IPS DF 6.9 (cell line): ENCODE measurements around the gene TEX36.
"Not testable (repeated sequence)": the region's sequence is repeated elsewhere in the genome, so short reads cannot be mapped to it uniquely, and the experiment has no call there.

Experiments used
- DNase-seq: peaks from one replicate; pipeline ENCODE4 v3.0.0-alpha.2; 2013; ENCODE audit warnings: low read depth, low spot score
- H3K27ac ChIP-seq: one replicate; pipeline ENCODE4 v1.5.1; 2013; ENCODE audit warnings: low read length, control low read depth
- H3K27me3 ChIP-seq: 2 replicates; pipeline ENCODE4 v1.6.1; 2013; ENCODE audit warnings: mild to moderate bottlenecking, low read length; ENCODE audit not compliant: control insufficient read depth, insufficient read depth
- H3K36me3 ChIP-seq: 2 replicates; pipeline ENCODE4 v1.6.1; 2013; ENCODE audit warnings: low read length; ENCODE audit not compliant: control insufficient read depth, insufficient read depth
- H3K4me1 ChIP-seq: 2 replicates; pipeline ENCODE4 v1.6.1; 2013; ENCODE audit warnings: low read length; ENCODE audit not compliant: control insufficient read depth, insufficient read depth
- H3K4me3 ChIP-seq: 2 replicates; pipeline ENCODE4 v1.5.1; 2013; ENCODE audit warnings: mild to moderate bottlenecking, low read length
- H3K9me3 ChIP-seq: 2 replicates; pipeline ENCODE4 v1.6.1; 2013; ENCODE audit warnings: low read length, inconsistent platforms; ENCODE audit not compliant: control insufficient read depth, insufficient read depth
- whole genome bisulfite sequencing: extraction: QIAGEN DNeasy Blood & Tissue Kit; methylation state at CpG from one replicate; pipeline ENCODE4 v1.1.7; 2013; ENCODE audit warnings: mixed read lengths, missing lambda C conversion rate; ENCODE audit not compliant: insufficient read length, insufficient coverage; 5-methylcytosine and 5-hydroxymethylcytosine counted together

Gene TEX36, protein sequence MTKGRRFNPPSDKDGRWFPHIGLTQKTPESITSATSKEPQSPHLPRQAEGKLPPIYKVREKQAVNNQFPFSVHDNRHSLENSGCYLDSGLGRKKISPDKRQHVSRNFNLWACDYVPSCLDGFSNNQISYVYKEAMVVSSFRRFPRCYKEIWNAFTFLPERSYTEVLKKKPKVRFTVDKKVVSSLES

GRCh38 chr10:125683063-125683462 lies at the start of gene TEX36:
Gene TEX36 (minus strand): TSS chr10:125683163. CDS start chr10:125682989, 174 bp downstream.
- no peaks in the 10 kb centered on the region for H3K4me1 ChIP-seq
- no peaks in the 10 kb centered on the region for H3K9me3 ChIP-seq
- no peak within 1 kb of the TSS for H3K27ac ChIP-seq
- H3K27me3 ChIP-seq = no peaks in the 10 kb centered on the region
- H3K4me3 ChIP-seq = no peak within 1 kb of the TSS
- DNase-seq = no peak
- no peaks in the 10 kb centered on the region for H3K36me3 ChIP-seq
- no CpG with 5 or more reads among the region's 3 CpGs for WGBS

- no peak overlapping the region for H3K4me3 ChIP-seq
- H3K36me3 ChIP-seq = peaks cover 18% of the 10 kb centered on the region; the same call in 1 of the 2 replicates
- H3K27ac ChIP-seq = no peak overlapping the region
- no peaks in the 10 kb centered on the region for H3K9me3 ChIP-seq
- H3K27me3 ChIP-seq = no peaks in the 10 kb centered on the region
- no CpG with 5 or more reads among the region's 3 CpGs for WGBS
- no peaks in the 10 kb centered on the region for H3K4me1 ChIP-seq
- DNase-seq = no peak
Measured at GRCh38 chr10:125727436-125727835, 44.5 kb upstream of the TEX36 start.

DNA sequence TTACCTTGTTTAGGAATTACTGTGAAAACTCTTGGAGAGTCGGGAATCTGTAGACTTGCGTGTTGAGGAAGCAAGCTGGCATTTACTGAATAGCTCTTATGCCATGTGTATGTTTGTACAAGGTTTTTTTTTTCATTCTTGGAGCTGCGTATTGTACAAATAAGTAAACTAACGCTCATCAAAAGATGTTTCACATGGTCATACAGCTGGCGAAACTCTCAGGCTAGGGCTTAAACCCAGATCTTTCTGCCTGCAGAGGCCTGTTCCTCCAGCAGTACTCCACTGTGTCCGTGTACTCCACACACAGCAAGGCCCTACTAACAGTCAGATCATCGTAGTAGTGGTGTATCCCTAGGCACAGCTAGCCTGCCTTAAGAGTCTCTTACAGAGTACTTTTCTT lies 44.0 kb upstream of the TEX36 start:
- no peak overlapping the region for H3K27ac ChIP-seq
- no peak for DNase-seq
- H3K4me3 ChIP-seq = no peak overlapping the region
- H3K27me3 ChIP-seq = no peaks in the 10 kb centered on the region
- no peaks in the 10 kb centered on the region for H3K4me1 ChIP-seq
- H3K9me3 ChIP-seq = no peaks in the 10 kb centered on the region
- H3K36me3 ChIP-seq = peaks cover 20% of the 10 kb centered on the region; the same call in 1 of the 2 replicates
- no CpG with 5 or more reads among the region's 7 CpGs for WGBS

GRCh38 chr10:125722811-125723210 lies 39.8 kb upstream of the TEX36 start:
- Histone ChIP-seq H3K4me3 (no peak overlapping the region), H3K9me3 (no peaks in the 10 kb centered on the region), H3K27me3 (no peaks in the 10 kb centered on the region), H3K27ac (no peak overlapping the region), H3K4me1 (no peaks in the 10 kb centered on the region), H3K36me3 (peaks cover 8% of the 10 kb centered on the region; the same call in 1 of the 2 replicates)
- no peak for DNase-seq
- 100% methylated on average over 1 of the region's 1 CpG for WGBS

- H3K9me3 ChIP-seq = no peaks in the 10 kb centered on the region
- no peak for DNase-seq
- no peaks in the 10 kb centered on the region for H3K27me3 ChIP-seq
- no peak overlapping the region for H3K27ac ChIP-seq
- peaks cover 5% of the 10 kb centered on the region; the same call in 1 of the 2 replicates for H3K36me3 ChIP-seq
- H3K4me1 ChIP-seq = no peaks in the 10 kb centered on the region
- H3K4me3 ChIP-seq = no peak overlapping the region
- no CpG with 5 or more reads among the region's 6 CpGs for WGBS
Measured at GRCh38 chr10:125721035-125721434, 38.1 kb upstream of the TEX36 start.

DNA sequence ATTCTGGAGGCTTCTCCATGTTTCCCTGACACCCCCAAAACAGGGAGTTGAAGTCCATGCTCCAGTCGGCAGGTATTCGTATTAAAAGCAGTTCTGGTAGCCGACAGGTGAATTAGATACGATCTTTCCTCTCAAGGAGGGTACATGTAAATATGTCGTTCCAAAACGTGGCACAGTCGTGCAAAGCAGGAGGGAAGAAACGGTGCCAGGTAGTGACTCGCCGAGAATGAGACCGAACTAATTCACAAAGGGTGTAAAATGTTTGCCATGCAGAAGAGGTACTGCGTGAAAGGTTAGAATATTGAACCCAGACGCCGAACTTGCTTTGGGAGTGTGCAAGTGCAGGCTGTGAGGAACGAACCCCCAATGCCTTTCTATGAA lies 37.0 kb upstream of the TEX36 start:
- Histone ChIP-seq H3K36me3 (peaks cover 2% of the 10 kb centered on the region; the same call in 1 of the 2 replicates), H3K27me3 (no peaks in the 10 kb centered on the region), H3K27ac (no peak overlapping the region), H3K4me3 (peak overlapping the region; percentile 87), H3K9me3 (no peaks in the 10 kb centered on the region), H3K4me1 (no peaks in the 10 kb centered on the region)
- WGBS = no CpG with 5 or more reads among the region's 15 CpGs
- DNase-seq = no peak

DNA sequence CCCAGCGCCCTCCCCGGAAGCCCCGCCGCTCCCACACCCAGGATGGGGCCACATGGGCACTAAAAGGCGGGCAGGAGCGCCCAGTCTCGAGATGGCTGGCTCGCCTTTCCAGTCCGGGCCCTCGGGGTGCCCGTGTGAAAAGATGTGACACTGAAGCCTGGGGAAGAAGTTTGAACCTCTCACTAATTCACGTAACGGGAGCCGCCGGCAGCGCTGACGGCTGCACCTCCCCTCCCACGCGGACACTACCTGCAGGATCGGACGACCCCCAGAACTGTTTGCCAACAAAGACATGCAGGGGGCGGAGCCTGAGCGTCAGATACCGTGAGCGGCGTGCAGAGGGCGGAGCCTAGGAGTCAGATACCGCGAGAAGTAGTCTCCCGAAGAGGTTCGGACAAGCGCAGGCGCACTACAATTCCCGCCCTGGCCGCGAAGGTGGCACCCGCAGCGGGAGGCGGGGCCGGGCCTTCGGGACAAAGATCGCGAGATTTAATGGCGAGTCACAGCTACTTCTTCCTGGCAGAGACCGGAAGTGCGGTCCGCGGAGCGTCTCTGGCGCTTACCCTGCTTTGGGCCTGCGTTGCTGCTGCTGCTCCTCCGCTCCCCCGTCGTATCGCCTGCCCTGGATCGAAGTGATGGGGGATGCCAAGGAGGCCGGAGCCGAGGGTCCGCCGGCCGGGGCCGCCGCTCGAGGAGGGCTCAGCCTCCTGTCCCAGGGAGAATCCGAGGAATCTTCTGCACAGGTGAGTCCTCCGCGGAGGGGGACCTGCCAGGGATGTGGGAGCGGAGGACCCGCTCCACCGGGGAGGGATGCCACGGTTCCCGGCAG lies 36.4 kb upstream of the TEX36 start, which contains the start of gene EDRF1:
Gene EDRF1 (plus strand): TSS at position 537 of the 829 bp plus-strand sequence. CDS start 99 bp downstream, at position 636.
- WGBS = no CpG with 5 or more reads among the region's 72 CpGs
- Histone ChIP-seq H3K27me3 (no peaks in the 10 kb centered on the region), H3K4me1 (no peaks in the 10 kb centered on the region), H3K9me3 (no peaks in the 10 kb centered on the region), H3K36me3 (peaks cover 2% of the 10 kb centered on the region; the same call in 1 of the 2 replicates), H3K4me3 (peak within 1 kb of the TSS; percentile 87), H3K27ac (no peak within 1 kb of the TSS)
- peak; percentile 98 for DNase-seq

DNA sequence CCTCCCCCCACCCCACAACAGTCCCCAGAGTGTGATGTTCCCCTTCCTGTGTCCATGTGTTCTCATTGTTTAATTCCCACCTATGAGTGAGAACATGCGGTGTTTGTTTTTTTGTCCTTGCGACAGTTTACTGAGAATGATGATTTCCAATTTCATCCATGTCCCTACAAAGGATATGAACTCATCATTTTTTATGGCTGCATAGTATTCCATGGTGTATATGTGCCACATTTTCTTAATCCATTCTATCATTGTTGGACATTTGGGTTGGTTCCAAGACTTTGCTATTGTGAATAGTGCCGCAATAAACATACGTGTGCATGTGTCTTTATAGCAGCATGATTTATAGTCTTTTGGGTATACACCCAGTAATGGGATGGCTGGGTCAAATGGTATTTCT lies 31.8 kb upstream of the TEX36 start:
- H3K27me3 ChIP-seq, H3K36me3 ChIP-seq, H3K4me3 ChIP-seq, H3K27ac ChIP-seq, H3K9me3 ChIP-seq, DNase-seq, H3K4me1 ChIP-seq: not testable (repeated sequence)
- WGBS = no CpG with 5 or more reads among the region's 4 CpGs

DNA sequence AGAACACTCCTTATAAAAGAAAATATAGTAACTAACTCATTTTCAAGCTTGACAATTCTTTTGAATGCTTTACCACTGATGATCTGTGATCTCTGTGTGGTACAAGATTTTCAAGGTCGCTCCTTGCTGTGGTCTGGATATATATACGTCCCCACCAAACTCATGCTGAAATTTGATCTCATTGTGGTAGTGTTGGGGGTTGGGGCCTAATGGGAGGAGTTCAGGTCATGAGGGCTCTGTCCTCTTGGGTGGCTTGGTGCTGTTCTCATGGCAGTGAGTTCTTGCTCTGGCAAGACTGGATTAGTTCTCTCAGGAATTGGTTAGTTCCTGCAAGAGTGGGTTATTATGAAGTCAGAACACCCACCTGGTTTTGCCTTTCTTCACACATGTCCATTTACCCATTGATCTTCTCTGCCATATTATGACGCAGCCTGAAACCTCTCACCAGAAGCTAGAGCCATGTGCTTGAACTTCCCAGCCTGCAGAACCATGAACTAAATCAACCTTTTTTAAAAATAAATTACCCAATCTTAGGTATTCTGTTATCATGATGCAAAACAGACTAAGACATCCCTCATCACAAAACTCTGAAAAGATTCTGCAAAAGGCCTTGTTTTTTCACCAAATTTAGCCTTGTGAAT lies 28.3 kb upstream of the TEX36 start:
- H3K9me3 ChIP-seq = no peaks in the 10 kb centered on the region

More for the DNA sequence above, 28.3 kb upstream of the TEX36 start:
- no peak for DNase-seq
- Histone ChIP-seq H3K4me3 (no peak overlapping the region), H3K36me3 (no peaks in the 10 kb centered on the region), H3K27ac (no peak overlapping the region), H3K4me1 (peaks cover 2% of the 10 kb centered on the region), H3K27me3 (no peaks in the 10 kb centered on the region)
- no CpG with 5 or more reads among the region's 3 CpGs for WGBS
